Progenitor cell of endocrine pancreas (in vitro differentiated cells): Measurements from ENCODE around the gene SNTN. TPM values are rescaled to one million over a fixed set of nuclear protein-coding genes. Genes with fewer than 3 reads are reported as not detected.

Experiments used
- DNase-seq: peaks from one replicate; pipeline ENCODE4 v3.0.0; 2021; ENCODE audit warnings: low spot score; ENCODE audit not compliant: unreplicated experiment
- H3K27ac Mint-ChIP-seq: 2 replicates; pipeline ENCODE4 v1.8.0; 2021; ENCODE audit warnings: mild to moderate bottlenecking, moderate library complexity, mixed read lengths
- H3K27me3 Mint-ChIP-seq: 2 replicates; pipeline ENCODE4 v1.8.0; 2021; ENCODE audit warnings: mixed read lengths
- H3K36me3 Mint-ChIP-seq: 2 replicates; pipeline ENCODE4 v1.8.0; 2022; ENCODE audit warnings: mixed read lengths; ENCODE audit not compliant: insufficient read depth
- H3K4me1 Mint-ChIP-seq: 2 replicates; pipeline ENCODE4 v1.8.0; 2021; ENCODE audit warnings: low read depth, mixed read lengths
- H3K4me3 Mint-ChIP-seq: 2 replicates; pipeline ENCODE4 v1.8.0; 2021; ENCODE audit warnings: low read depth, mild to moderate bottlenecking, moderate library complexity, mixed read lengths
- H3K9me3 Mint-ChIP-seq: 2 replicates; pipeline ENCODE4 v1.8.0; 2021; ENCODE audit warnings: low read depth, mixed read lengths
- total RNA-seq: library from RNA; stranded (reverse); gene quantifications from 2 replicates; pipeline ENCODE4 v1.2.1, GENCODE V29; 2021
- TF ChIP-seq, protein P1 (sequence below): fragments of 200-600 bp; sonication (generic); IDR thresholded peaks from one replicate; pipeline ENCODE4 v1.5.0; 2021; ENCODE audit warnings: antibody characterized with exemption, mild to moderate bottlenecking; ENCODE audit not compliant: unreplicated experiment

Gene SNTN
- total RNA-seq, 1 donor from 2014 or later, result 0.26 TPM

DNA sequence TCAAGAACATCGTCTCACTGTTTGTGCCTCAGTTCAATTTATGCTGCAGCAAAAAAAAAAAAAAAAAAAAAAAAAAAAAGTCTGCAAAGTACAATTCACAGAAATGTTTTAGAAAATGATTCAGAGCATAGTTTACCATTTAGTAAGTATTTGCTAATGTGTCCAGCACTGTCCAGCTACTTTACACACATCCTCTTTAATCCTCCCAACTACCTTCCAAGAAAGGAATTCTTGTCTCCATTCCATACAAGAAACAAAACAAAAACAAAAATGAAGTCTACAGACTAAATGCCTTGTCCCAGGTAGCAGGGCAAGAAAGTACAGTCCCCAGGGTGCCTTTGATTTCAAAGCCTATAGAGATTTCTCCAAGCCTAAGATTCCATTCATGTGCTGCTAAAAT is 38.9 kb upstream of the SNTN start:
- DNase-seq, result no peak
- peaks cover 5% of the 10 kb centered on the region for H3K4me1 Mint-ChIP-seq
- H3K4me3 Mint-ChIP-seq, result no peak overlapping the region
- TF ChIP-seq, protein P1, sequence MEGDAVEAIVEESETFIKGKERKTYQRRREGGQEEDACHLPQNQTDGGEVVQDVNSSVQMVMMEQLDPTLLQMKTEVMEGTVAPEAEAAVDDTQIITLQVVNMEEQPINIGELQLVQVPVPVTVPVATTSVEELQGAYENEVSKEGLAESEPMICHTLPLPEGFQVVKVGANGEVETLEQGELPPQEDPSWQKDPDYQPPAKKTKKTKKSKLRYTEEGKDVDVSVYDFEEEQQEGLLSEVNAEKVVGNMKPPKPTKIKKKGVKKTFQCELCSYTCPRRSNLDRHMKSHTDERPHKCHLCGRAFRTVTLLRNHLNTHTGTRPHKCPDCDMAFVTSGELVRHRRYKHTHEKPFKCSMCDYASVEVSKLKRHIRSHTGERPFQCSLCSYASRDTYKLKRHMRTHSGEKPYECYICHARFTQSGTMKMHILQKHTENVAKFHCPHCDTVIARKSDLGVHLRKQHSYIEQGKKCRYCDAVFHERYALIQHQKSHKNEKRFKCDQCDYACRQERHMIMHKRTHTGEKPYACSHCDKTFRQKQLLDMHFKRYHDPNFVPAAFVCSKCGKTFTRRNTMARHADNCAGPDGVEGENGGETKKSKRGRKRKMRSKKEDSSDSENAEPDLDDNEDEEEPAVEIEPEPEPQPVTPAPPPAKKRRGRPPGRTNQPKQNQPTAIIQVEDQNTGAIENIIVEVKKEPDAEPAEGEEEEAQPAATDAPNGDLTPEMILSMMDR, result no peak
- H3K36me3 Mint-ChIP-seq, result peaks cover 2% of the 10 kb centered on the region
- H3K9me3 Mint-ChIP-seq, result no peaks in the 10 kb centered on the region
- no peaks in the 10 kb centered on the region for H3K27me3 Mint-ChIP-seq
- H3K27ac Mint-ChIP-seq, result no peak overlapping the region

DNA sequence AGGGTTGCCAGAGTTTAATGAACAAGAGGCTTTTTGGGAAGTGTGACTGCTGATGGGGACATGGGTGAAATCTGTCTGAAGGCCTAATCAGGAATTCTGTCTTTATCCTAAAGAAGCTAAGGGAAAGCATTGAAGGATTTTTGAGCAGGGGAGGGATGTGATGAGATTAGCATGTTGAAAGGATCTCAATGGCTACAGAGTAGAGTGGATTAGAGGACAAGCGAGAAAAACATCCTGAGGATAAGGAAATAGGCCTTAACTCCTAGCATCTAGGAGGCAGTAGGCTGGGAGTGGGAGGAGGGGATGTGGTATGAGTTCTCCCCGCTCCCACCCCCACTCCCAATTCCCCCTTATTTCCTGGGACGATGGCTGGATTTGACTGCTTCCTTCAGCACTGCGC is 35.1 kb upstream of the SNTN start:
- Mint-ChIP-seq H3K36me3 (peaks cover 2% of the 10 kb centered on the region), H3K4me3 (no peak overlapping the region), H3K4me1 (peaks cover 11% of the 10 kb centered on the region), H3K27me3 (no peaks in the 10 kb centered on the region), H3K9me3 (no peaks in the 10 kb centered on the region), H3K27ac (no peak overlapping the region)
- TF ChIP-seq, protein P1, result no peak
- no peak for DNase-seq

DNA sequence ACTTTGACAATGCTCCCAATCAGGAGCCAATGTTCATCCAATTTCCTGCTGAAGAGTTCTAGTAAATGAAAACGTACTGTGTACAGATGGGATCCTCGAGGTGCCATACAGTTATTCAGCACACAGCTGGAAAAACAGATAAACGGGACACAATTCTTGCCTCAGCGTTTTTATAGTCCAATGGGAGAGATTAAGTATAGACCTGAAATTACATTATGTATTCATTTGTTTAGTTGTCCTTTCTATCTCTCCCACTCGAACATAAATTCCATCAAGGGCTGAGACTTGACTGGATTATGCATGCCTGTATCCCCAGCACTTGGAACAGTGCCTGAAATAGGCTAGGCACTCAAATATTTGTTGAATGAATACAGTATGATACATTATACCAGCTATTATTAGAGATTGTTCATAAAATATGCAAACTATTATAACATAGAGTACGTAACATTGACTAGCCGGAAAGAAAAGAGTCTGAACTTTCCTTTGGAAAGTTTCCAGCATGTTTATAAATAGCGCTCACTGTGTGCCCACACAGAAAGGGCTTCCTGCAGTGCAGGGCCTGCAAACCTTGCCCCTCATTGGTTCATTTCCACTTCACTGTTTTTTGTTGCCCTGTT is 27.4 kb upstream of the SNTN start:
- H3K27me3 Mint-ChIP-seq, result no peaks in the 10 kb centered on the region

DNA sequence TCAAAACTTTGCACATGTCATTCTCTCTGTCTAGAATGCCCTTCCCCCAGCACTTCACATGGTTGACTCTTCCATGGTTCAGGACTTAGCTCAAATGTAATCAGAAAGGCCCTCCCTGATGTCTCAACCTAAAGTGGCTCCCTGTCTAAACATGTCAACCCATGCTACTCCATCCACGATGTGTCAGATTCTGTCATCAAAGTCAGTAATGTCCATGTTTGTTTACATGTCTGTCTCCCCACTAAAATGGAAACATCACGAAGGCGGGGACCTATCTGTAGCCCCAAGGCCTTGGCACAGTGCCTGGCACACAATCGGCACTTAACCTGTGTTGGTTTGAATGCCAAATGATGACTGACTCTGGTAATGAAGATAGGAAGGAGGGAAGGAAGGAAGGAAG is 20.8 kb upstream of the SNTN start:
- Mint-ChIP-seq H3K4me3 (no peak overlapping the region), H3K36me3 (peaks cover 3% of the 10 kb centered on the region), H3K27me3 (peaks cover 5% of the 10 kb centered on the region), H3K4me1 (no peaks in the 10 kb centered on the region), H3K9me3 (peaks cover 4% of the 10 kb centered on the region), H3K27ac (no peak overlapping the region)
- no peak for DNase-seq
- TF ChIP-seq, protein P1, result no peak

More for the DNA sequence above, 27.4 kb upstream of the SNTN start:
- H3K4me1 Mint-ChIP-seq, result peaks cover 9% of the 10 kb centered on the region
- H3K36me3 Mint-ChIP-seq, result no peaks in the 10 kb centered on the region
- DNase-seq, result no peak
- TF ChIP-seq, protein P1, result no peak
- H3K4me3 Mint-ChIP-seq, result no peak overlapping the region
- no peaks in the 10 kb centered on the region for H3K9me3 Mint-ChIP-seq
- H3K27ac Mint-ChIP-seq, result no peak overlapping the region

DNA sequence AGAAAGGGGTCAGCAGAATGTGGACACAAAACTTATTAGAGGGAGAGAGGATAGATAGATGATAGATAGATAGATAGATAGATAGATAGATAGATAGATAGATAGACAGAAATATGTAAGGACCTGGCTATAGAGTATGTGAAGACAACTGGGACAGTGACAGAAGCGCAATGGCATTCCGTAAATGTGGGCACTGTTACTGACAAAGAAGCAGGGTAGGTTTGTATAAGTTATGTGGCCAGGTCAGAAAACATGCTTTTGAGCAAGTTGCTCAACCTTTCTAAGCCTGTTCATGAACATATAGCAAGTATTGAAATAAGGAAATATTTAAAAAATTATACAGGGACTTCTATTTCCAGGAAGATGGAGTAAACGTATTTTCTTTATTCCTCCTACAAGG is 17.3 kb upstream of the SNTN start:
- no peaks in the 10 kb centered on the region for H3K4me1 Mint-ChIP-seq
- peaks cover 5% of the 10 kb centered on the region for H3K27me3 Mint-ChIP-seq
- H3K9me3 Mint-ChIP-seq, result peaks cover 10% of the 10 kb centered on the region
- peaks cover 8% of the 10 kb centered on the region for H3K36me3 Mint-ChIP-seq
- TF ChIP-seq, protein P1, result no peak
- H3K4me3 Mint-ChIP-seq, result no peak overlapping the region
- no peak for DNase-seq
- no peak overlapping the region for H3K27ac Mint-ChIP-seq
